HTR-8/SVneo (cell line): ENCODE results near the gene CERT1.
"Not testable (repeated sequence)": the region's sequence is repeated elsewhere in the genome, so short reads cannot be mapped to it uniquely, and the experiment has no call there.

Source experiments
- DNase-seq: peaks from one replicate; pipeline ENCODE4 v3.0.0; 2011; ENCODE audit warnings: low spot score, mixed read lengths; ENCODE audit not compliant: insufficient read length
- FAIRE-seq: peaks from 2 replicates; lab custom pipeline; 2011; peaks lifted over from hg19 to GRCh38; lab: Jason Lieb, UNC

Gene CERT1

DNA sequence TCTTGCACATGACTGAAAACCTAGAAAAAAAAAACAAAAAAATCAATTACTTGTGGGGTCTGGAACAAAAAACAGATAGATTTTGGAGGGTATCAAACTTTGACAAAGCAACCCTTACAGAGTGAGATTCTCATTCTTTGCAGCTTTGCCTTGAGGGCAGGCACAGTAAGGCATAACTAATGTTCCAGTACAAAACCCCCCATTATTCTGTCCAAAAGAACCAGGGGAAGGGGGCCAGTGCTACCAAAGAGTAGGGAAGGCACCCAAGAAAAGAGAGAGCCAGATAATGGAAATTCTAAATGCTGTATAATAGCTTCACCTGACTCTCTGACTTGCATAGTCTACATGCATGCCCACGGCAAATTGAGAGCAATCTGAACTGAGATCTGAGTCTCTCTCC, 13.2 kb upstream of the CERT1 start:
- FAIRE-seq (no peak), DNase-seq (no peak)

DNA sequence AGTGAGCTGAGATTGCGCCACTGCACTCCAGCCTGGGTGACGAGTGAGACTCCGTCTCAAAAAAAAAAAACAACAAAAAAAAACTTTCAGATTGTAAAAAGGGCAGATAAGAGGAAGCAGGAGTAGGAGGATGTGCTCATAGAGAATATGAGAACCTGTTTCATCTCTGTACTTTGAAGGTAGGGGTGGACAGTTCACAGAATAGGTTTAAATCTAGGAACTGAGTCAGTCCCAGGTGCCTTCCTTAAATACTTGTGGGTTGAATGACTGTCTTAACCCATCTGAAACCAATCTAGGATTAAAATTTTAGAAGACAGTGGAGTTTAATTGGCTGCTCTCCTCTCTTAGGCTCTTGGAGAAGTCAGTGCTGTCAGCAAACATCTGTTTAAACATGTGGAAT, 12.6 kb upstream of the CERT1 start:
- FAIRE-seq (no peak), DNase-seq (no peak)

DNA sequence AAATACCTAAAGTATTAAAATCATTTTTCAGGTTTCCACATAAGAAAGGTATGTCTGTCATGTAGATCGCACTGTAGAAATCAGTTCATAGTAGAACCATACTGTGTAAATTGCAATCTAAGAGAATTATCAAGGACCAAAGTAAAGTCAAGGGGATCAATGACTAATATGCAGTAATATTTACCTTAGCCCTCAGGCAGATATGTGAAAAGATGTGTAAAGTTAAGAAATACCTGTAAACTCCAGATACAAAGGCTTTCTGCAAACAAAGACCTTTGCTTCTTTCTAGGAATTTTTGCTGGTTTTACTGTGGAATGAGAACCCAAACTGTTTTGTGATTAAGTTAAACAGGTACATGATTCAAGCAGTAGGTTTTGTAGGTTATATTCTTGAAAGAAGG, 11.8 kb upstream of the CERT1 start:
- DNase-seq (no peak), FAIRE-seq (no peak)

DNA sequence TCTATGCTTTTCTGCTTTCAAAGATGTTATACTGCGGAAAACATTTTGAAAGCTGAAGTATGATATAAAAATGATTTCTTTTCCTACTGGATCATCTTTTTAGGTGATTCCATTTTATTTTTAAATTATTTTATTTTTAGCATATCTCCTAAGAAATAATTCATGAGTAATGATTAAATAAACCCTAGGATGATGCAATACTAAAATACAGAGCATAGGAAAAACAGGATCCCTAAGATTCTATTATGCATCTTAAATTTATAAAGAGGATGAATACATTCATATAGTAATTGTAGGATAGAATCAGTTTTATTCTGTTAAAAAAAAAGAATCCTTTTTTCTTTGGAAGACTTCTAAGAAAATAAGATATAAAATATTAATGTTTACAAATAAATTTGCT, 11.1 kb upstream of the CERT1 start:
- DNase-seq, result no peak
- FAIRE-seq, result no peak

DNA sequence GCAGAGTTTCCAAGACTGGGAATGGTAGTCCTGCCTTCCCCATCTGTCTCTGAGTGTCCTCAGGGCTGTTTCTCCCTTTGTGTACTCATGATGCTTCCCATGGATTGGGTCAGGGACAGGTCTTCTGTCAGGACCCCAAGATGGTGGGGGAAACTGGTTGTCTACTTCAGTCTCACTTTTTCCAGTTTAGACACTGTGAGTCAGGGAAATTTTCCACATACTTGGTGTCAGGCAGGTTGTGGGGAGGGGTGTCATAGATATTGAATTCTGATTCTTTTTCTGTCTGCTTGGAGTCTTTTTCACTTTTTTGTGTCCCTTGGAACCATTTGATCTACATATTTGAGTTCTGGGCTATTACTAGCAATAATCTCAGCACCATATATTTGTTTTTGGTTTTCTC, 10.6 kb upstream of the CERT1 start:
- DNase-seq, result no peak
- FAIRE-seq, result no peak

DNA sequence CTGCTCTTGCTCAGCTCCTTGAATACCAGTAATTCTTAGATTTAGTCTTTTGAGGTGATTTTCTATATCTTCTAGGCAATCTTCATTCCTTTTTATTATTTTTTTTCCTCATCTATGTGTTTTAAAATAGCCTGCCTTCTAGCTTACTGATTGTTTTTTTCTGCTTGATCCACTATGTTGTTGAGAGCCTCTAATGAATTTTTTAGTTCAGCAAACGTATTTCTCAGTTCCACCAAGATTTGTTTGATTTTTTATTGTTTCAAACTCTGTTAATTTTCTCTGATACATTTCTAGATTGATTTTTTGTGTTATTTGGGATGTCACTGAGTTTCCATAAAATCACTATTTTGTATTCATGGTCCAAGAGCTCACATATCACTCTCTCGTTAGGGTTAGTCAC, 9.8 kb upstream of the CERT1 start:
- FAIRE-seq (no peak), DNase-seq (no peak)

DNA sequence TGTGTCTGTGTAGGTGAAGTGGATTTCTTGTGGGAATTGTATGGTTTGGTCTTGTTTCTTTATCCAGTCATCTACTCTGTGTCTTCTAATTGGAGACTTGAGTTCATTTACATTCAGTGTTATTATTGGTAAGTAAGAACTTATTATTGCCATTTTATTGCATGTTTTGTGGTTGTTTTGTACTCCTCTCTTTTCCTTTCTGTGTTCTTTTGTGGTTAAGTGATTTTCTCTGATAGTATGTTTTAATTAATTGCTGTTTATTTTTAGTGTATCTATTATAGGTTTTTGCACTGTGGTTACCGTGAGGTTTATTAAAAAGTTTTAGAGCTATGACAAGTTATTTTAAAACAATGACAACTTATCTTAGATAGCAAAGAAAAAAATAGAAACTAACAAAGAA, 8.3 kb upstream of the CERT1 start:
- no peak for DNase-seq
- FAIRE-seq, result no peak

DNA sequence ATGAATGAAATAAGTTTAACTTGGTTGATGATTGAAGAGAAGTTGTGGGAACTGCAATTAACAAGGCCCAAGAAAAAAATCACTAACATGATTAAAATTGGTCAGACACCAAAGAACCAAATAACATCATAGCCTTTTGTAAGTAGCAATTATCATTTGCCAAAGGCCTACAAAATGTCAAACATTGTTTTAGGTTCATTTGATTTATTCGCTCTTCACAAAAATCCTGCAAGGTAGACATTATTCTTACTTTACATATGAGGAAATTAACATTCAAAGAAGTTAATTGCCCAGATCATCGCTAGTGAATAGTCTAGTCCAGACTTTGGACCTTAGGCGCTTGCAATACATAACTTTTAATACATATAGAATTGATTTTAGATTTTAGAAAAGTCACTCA, 2.9 kb upstream of the CERT1 start:
- FAIRE-seq, result no peak
- no peak for DNase-seq

DNA sequence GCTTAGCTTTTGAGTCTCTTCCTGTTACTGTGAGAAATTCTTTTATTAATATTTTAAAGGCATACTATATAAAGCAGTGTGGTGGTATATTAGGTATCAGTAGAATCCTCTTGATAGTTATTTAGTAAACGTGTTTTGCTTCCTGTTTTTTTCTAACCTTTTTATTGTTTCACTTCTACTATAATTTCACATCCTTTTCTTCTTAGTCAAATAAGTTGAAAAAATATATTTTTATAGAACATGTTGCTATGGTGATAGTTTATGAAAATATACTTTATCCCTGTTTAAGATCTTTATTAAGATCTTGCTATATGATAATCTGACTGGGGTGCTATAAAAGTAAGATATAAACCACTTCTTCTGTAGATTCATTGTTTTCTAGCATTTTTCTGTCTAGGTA, 2.4 kb upstream of the CERT1 start:
- FAIRE-seq, result no peak
- no peak for DNase-seq

DNA sequence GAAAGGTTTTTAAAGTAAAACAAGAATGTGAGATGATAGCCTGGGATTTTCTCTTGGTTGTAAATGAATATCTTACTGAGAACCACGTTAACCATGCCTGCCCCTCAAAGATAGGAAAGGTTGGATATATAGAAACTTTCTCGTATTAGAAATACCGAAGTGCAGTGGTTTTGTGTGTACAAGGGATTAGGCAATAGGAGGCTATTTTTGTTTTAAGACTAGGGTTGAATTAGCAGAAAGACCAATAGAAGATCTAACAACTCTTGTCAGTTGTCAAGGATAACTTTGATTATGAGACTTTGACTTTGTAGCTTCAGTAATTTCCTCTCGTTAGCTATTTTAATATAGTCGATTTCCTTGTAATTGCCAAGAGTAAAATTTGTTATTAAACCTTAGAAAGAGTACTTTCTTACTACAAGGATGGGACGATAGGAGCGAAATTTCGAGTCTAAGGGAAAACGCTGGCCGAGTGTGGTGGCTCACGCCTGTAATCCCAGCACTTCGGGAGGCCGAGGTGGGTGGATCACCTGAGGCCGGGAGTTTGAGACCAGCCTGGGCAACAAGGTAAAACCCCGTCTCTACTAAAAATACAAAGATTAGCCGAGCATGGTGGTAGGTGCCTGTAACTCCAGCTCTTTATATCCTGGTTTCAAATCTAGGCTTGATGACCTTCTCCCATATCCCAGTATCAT, 1.1 kb upstream of the CERT1 start:
- FAIRE-seq, result no peak
- no peak for DNase-seq

DNA sequence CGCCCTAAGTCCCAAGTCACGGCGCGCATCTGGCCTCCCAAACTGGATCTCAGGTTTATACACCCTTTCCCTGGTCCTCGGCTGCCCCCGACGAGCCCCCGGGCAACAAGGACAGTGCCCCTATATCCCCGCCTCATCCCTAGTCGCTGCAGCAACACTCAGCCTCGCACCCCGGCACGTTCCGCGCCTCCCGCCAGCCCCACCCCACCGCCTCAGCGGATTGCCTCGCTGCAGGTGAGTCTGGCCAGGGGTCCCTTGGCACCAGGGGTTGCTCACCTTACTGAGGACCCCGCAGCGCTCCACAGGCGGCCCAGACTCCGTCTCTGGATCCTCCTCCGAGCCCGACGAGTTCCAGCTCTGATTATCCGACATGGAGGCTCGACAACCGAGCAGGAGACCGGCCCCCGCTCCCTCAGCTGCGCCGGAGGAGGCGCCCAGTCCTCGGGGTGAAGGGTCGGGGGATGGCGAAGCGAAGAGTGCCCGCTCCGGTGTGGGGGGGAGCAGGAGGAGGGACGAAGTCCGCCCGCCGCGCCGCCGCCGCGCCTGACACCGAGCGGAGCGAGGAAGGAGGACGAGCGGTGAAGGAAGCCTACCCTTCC, 494 bp downstream of the CERT1 start:
- FAIRE-seq (no peak), DNase-seq (peak; percentile 10)

DNA sequence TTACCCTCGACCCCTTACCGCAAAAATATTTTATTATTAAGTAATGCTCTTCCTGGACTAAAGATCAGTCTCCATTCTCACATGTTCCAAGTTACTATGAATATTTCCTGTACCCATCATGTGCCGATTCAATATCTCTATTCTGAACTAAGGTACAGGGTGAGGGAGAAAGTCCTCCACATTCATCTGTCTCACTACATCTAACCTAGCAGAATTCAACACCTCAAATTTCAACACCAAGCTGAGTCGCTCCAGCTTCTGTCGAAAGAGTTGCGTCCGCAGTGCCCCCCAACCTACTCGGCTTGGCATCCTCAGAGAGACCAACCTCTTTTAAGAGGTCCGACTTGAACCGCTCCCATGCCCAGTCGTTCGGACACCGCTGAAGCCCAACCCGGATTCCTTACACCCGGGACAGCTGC, 1.0 kb downstream of the CERT1 start:
- DNase-seq (peak; percentile 17), FAIRE-seq (no peak)

DNA sequence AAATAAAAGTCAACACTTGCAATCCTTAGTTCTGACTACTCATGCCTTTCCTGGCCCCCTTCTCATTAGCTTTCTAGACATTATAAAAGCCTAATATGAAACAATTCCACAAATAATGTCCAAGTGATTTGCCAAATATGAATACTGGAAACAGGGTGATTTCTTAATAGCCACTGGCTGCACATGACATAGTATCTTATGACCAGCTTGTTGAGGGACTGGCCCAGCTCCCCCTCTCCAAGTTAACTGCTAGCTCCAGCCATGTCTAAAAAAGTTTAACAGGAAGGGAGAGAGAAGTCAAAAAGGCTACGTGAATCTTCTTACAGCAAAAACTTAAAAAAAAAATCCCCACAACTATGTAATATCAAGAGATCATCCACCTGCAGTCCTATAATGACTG, 1.5 kb downstream of the CERT1 start:
- DNase-seq (peak; percentile 34), FAIRE-seq (no peak)

DNA sequence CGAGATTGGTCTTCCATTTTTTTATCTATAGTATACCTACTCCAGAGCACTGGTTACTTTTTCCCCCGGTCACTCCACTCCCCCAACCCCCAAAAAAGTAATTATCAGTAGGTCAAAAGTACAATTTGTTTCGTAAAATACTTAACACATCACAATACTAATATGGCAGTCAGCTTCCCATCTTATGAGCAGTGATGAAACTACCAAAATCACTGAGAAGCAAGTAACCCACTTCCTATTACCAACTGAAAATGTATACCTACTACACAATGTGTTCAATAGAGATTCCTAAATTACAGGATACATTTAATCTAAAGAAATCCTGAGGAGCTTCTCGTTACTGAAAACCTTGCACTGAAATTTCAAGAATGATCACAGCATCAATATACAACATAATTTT, 1.9 kb downstream of the CERT1 start:
- FAIRE-seq, result no peak
- no peak for DNase-seq

DNA sequence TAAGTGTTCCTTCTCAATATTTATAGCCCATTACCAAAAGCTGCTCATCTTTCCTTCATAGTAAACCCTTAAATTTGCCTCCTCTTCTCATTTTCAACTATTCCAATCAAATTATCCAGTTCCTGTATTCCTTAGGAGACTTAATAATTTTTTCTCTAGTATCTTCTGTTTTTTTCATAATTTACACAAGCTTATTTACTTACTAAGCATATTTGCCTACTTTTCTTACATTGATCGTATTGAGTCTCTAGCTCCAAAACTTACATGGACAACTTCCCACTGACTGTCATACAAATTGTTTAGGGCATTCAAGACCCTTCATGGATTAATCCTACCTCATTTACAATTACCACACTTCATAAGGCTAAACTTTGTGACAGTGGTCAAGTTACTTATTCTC, 3.6 kb downstream of the CERT1 start:
- FAIRE-seq (no peak), DNase-seq (no peak)

DNA sequence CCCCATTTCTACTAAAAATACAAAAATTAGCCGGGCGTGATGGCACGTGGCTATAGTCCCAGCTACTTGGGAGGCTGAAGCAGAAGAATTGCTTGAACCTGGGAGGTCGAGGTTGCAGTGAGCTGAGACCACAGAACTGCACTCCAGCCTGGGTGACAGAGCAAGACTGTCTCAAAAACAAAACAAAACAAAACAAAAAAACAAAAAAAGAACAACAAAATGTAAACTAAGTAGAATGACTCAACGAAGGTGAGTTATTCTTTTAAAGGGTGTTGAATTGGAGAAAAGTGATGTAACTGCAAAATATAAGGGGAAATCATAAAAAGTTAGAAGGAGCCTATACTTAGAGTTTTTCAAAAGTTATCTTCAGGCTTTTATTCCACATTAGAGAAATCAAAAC, 6.3 kb downstream of the CERT1 start:
- DNase-seq, FAIRE-seq: not testable (repeated sequence)

DNA sequence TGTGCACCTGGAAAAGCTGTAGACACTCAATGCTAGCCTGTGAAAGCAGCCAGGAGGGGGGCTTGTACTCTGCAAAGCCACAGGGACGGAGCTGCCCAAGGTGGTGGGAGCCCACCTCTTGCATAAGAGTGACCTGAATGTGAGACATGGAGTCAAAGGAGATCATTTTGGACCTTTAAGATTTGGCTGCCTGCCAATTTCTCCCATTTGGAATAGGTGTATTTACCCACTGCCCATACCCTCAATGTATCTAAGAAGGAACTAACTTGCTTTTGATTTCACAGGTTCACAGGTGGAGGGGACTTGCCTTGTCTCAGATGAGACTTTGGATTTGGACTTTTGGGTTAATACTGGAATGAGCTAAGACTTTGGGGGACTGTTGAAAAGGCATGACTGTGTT, 12.6 kb downstream of the CERT1 start:
- not testable (repeated sequence) for FAIRE-seq

DNA sequence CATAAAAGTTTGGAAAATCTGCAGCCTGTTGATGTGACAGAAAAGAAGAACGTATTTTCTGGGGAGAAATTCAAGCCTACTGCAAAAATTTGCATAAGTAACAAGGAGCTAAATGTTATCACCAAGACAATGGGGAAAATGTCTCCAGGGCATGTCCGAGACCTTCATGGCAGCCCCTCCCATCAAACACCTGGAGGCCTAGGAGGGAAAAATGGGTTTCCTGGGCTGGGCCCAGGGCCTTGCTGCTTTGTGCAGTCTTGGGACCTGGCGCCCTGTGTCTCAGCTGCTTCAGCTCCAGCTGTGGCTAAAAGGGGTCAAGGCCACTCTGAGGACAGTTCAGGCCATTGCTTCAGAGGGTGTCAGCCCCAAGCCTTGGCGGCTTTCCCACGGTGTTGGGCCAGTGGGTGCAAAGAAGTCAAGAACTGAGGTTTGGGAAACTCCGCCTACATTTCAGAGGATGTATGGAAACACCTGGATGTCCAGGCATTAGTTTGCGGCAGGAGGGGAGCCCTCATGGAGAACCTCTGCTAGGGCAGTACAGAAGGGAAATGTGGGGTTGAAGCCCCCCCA, 13.1 kb downstream of the CERT1 start:
- FAIRE-seq, result no peak

More for the DNA sequence above, 12.6 kb downstream of the CERT1 start:
- not testable (repeated sequence) for DNase-seq

DNA sequence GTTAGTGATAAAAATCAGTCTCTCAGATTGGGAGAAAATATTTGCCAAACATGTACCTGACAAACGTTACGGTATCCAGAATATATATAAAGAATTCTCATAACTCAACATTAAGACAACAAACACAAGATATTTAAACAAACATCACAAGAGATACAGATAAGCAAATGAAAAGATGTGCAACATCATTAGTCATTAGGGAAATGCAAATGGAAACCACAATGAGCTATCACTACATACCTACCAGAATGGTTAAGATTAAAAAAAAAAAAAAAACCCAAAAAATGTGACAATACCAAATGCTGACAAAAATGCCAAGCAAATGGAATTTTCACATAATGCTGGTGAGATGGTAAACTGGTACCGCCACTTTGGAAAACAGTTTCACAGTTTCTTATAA, 15.4 kb downstream of the CERT1 start:
- FAIRE-seq (no peak), DNase-seq (no peak)

More for the DNA sequence above, 13.1 kb downstream of the CERT1 start:
- no peak for DNase-seq

DNA sequence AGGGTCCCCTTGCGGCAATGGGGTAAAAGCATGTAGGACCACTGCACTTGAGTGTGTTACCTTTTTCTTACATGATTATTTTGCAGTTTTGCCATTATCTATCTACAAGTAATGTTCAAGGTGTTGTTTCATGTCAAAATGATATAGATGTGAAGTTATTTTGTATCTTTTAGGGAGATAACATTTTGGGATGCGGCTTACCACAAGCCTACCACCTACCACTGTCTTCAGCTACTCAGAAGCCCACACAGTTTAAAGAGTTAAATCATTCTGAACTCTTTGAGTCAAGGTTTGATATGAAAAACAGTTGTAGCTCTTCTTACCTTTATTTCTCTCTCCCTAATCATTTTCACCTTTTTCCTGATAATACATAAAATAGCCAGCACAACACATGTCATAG, 19.8 kb downstream of the CERT1 start:
- FAIRE-seq (no peak), DNase-seq (no peak)

DNA sequence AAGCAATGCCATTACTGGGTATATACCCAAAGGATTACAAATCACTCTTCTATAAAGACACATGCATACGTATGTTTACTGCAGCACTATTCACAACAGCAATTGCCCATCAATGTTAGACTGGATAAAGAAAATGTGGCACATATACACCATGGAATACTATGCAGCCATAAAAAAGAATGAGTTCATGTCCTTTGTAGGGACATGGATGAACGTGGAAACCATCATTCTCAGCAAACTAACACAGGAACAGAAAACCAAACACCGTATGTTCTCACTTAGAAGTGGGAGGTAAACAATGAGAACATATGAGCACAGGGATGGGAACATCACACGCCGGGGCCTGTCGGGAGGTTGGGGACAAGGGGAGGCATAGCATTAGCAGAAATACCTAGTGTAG, 21.6 kb downstream of the CERT1 start:
- FAIRE-seq, DNase-seq: not testable (repeated sequence)

DNA sequence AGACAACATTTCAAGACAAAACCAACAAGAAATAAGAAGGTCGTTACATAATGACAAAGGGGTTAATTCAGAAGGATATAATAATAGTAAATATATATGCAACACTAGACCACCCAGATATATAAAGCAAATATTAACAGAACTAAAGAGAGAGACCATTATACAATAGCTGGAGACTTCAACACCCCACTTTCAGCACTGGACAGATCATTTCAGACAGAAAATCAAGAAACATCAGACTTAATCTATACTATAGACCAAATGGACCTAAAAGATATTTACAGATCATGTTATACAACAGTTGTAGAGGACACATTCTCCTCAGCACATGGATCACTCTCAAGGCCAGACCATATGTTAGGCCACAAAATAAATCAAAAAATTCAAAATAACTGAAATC, 26.8 kb downstream of the CERT1 start:
- no peak for FAIRE-seq

More for the DNA sequence above, 26.8 kb downstream of the CERT1 start:
- DNase-seq, result no peak
